ENCODE results near the gene LRRTM3. TPM values are rescaled to one million over a fixed set of nuclear protein-coding genes. Genes with fewer than 3 reads are reported as not detected.

The LRRTM3 gene
- total RNA-seq, 2 experiments from 2014 or later = not detected

DNA sequence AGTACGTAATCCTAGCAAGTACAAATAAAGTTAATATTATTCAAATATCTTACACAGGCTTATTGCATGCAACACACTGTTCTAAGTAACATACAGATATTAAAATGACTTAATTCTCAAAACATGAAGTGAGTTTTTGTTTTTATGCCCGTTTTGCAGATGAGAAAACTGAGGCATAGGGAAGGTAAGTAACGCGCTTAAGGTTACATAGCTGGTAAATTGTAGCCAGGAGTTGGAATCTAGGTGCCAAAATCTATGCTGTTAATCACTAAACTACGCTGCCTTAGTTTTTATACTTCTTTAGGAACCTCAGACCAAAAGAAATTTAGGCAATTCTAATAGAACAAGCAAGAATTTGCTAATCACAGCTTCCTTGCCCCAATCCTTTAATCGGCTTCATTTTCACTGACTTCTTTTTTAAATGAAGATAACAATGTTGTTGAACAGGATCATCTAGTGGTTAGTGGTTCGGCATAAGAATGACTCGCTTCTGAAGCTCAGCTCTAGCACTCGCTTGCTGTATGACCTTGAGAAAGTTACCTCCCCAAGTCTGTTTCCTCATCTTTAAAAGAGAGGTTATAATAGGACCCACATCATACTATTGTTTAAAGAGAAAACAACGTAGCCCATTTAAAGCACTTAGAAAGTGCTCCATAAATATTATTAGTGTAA is 1.0 kb upstream of the LRRTM3 start:
- no peaks in the 10 kb centered on the region for H3K4me1 Mint-ChIP-seq (ENCODE audit: low read depth)
- H3K9me3 Mint-ChIP-seq = no peaks in the 10 kb centered on the region
- H3K36me3 Mint-ChIP-seq = no peaks in the 10 kb centered on the region
- no peak overlapping the region for H3K27ac Mint-ChIP-seq
- no peak for DNase-seq
- ChIA-PET POLR2A (no interaction called here), CTCF (interaction anchor here (1.0 to 1.3 kb wide), 3 partner anchors 10 to 381 kb away, joined by 3 to 6 read pairs (median 3); no protein-coding TSS in a partner anchor)
- H3K27me3 Mint-ChIP-seq = peaks cover 26% of the 10 kb centered on the region
- H3K4me3 Mint-ChIP-seq = no peak overlapping the region
- intact Hi-C loops (cut with micrococcal nuclease) = no loop called here

DNA sequence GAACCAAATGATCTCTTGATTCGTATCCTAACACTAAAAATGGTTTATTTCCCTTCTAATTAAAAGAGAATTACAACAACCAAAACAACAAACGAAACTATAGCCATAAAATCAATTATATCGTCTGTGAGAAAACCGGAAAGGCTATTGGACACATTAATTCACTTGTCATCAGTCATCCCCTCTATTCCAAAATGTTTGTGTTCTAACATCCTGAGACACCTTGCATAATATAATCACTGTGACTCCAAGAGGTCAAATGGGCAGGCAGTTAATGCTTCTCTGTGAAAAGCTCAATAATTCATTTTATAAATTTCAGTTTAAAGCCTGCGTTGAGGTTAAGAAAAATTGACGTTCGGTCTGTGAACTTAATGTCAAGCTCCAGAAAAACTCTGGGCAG is 463 bp upstream of the LRRTM3 start:
- H3K9me3 Mint-ChIP-seq = no peaks in the 10 kb centered on the region
- H3K36me3 Mint-ChIP-seq = no peaks in the 10 kb centered on the region
- no peak overlapping the region for H3K27ac Mint-ChIP-seq
- DNase-seq = no peak
- H3K27me3 Mint-ChIP-seq = peaks cover 26% of the 10 kb centered on the region
- CTCF ChIA-PET = interaction anchor here (1.0 to 1.3 kb wide), 4 partner anchors 9 to 381 kb away, joined by 3 to 6 read pairs (median 3); no protein-coding TSS in a partner anchor
- no peak overlapping the region for H3K4me3 Mint-ChIP-seq
- no peaks in the 10 kb centered on the region for H3K4me1 Mint-ChIP-seq (ENCODE audit: low read depth)
- POLR2A ChIA-PET = interaction anchor here (0.6 kb wide), 1 partner anchor 148 kb away, joined by 4 read pairs; no protein-coding TSS in a partner anchor
- intact Hi-C loops (cut with micrococcal nuclease) = no loop called here

DNA sequence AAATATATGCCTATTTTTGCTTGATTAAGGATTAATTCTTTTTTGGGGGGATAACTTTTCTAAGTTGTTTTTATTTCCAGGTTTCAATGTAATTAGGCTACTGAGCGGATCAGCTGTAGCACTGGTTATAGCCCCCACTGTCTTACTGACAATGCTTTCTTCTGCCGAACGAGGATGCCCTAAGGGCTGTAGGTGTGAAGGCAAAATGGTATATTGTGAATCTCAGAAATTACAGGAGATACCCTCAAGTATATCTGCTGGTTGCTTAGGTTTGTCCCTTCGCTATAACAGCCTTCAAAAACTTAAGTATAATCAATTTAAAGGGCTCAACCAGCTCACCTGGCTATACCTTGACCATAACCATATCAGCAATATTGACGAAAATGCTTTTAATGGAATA is 1.0 kb downstream of the LRRTM3 start:
- ChIA-PET CTCF (interaction anchor here (0.9 kb wide), 2 partner anchors 11 to 593 kb away, joined by 3 read pairs; no protein-coding TSS in a partner anchor), POLR2A (no interaction called here)
- intact Hi-C loops (cut with micrococcal nuclease) = no loop called here
- Mint-ChIP-seq H3K36me3 (no peaks in the 10 kb centered on the region), H3K9me3 (no peaks in the 10 kb centered on the region), H3K4me1 (ENCODE audit: low read depth) (no peaks in the 10 kb centered on the region), H3K27ac (no peak overlapping the region), H3K27me3 (peaks cover 29% of the 10 kb centered on the region), H3K4me3 (no peak overlapping the region)
- no peak for DNase-seq

DNA sequence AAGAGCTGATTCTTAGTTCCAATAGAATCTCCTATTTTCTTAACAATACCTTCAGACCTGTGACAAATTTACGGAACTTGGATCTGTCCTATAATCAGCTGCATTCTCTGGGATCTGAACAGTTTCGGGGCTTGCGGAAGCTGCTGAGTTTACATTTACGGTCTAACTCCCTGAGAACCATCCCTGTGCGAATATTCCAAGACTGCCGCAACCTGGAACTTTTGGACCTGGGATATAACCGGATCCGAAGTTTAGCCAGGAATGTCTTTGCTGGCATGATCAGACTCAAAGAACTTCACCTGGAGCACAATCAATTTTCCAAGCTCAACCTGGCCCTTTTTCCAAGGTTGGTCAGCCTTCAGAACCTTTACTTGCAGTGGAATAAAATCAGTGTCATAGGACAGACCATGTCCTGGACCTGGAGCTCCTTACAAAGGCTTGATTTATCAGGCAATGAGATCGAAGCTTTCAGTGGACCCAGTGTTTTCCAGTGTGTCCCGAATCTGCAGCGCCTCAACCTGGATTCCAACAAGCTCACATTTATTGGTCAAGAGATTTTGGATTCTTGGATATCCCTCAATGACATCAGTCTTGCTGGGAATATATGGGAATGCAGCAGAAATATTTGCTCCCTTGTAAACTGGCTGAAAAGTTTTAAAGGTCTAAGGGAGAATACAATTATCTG is 1.6 kb downstream of the LRRTM3 start:
- CTCF ChIA-PET = interaction anchor here (0.9 kb wide), 2 partner anchors 11 to 593 kb away, joined by 3 read pairs; no protein-coding TSS in a partner anchor
- Mint-ChIP-seq H3K27me3 (peaks cover 32% of the 10 kb centered on the region), H3K9me3 (no peaks in the 10 kb centered on the region), H3K27ac (no peak overlapping the region), H3K4me3 (no peak overlapping the region), H3K4me1 (ENCODE audit: low read depth) (no peaks in the 10 kb centered on the region), H3K36me3 (no peaks in the 10 kb centered on the region)
- intact Hi-C loops (cut with micrococcal nuclease) = no loop called here
- POLR2A ChIA-PET = interaction anchor here (0.5 kb wide), 1 partner anchor 538 kb away, joined by 3 read pairs; no protein-coding TSS in a partner anchor
- no peak for DNase-seq

DNA sequence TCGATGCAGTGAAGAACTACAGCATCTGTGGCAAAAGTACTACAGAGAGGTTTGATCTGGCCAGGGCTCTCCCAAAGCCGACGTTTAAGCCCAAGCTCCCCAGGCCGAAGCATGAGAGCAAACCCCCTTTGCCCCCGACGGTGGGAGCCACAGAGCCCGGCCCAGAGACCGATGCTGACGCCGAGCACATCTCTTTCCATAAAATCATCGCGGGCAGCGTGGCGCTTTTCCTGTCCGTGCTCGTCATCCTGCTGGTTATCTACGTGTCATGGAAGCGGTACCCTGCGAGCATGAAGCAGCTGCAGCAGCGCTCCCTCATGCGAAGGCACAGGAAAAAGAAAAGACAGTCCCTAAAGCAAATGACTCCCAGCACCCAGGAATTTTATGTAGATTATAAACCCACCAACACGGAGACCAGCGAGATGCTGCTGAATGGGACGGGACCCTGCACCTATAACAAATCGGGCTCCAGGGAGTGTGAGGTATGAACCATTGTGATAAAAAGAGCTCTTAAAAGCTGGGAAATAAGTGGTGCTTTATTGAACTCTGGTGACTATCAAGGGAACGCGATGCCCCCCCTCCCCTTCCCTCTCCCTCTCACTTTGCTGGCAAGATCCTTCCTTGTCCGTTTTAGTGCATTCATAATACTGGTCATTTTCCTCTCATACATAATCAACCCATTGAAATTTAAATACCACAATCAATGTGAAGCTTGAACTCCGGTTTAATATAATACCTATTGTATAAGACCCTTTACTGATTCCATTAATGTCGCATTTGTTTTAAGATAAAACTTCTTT is 2.3 kb downstream of the LRRTM3 start:
- no peak for DNase-seq
- CTCF ChIA-PET = interaction anchor here (0.9 kb wide), 1 partner anchor 592 kb away, joined by 3 read pairs; no protein-coding TSS in a partner anchor

DNA sequence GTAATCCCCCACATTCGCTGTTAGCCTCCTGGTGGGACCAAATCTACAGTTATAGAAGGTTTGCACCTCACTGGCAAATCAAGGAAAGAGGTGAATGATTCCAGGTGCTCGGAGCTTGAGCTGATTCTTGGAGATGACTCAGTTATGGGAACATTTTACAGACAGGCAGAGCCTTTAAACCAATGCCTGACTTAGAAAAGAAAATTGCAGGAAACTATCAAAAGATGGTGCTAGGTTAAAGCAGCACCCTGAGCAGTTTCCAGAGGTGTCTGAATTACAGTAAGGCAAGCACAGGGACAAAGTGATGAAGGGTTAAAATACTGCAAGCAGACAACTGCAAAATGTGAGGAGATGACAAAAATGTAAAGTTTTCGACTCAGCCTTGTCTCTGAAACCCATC is 2.9 kb downstream of the LRRTM3 start:
- POLR2A ChIA-PET = no interaction called here
- intact Hi-C loops (cut with micrococcal nuclease) = no loop called here
- Mint-ChIP-seq H3K36me3 (no peaks in the 10 kb centered on the region), H3K27ac (no peak overlapping the region), H3K4me3 (no peak overlapping the region), H3K9me3 (no peaks in the 10 kb centered on the region), H3K27me3 (peaks cover 33% of the 10 kb centered on the region), H3K4me1 (ENCODE audit: low read depth) (no peaks in the 10 kb centered on the region)
- DNase-seq = no peak
- CTCF ChIA-PET = interaction anchor here (0.6 kb wide), 1 partner anchor 851 kb away, joined by 3 read pairs; no protein-coding TSS in a partner anchor

More for the DNA sequence above, 2.3 kb downstream of the LRRTM3 start:
- Mint-ChIP-seq H3K4me3 (no peak overlapping the region), H3K9me3 (no peaks in the 10 kb centered on the region), H3K4me1 (ENCODE audit: low read depth) (no peaks in the 10 kb centered on the region), H3K27me3 (peaks cover 32% of the 10 kb centered on the region), H3K36me3 (no peaks in the 10 kb centered on the region), H3K27ac (no peak overlapping the region)
- POLR2A ChIA-PET = interaction anchor here (0.5 kb wide), 1 partner anchor 539 kb away, joined by 3 read pairs; no protein-coding TSS in a partner anchor
- intact Hi-C loops (cut with micrococcal nuclease) = no loop called here

DNA sequence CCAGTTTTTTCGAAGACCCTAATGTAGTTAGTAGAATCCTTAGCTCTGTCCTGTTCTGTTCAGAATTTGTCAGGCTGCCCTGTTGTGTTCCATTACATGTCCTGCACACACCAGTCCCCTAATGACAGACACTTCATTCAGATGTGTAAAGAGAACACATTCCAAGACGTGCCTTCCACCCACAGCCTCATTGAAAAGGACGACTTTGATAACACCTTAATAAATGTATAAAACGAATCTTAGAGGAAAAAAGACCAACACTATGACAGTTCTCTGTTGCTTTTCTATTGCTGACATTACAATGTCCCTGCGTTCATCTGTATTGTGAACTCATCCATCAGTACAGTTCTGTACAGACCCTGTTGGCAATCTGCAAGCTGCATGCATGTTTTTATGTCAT is 3.5 kb downstream of the LRRTM3 start:
- intact Hi-C loops (cut with micrococcal nuclease) = no loop called here
- CTCF ChIA-PET = interaction anchor here (0.6 kb wide), 1 partner anchor 850 kb away, joined by 3 read pairs; no protein-coding TSS in a partner anchor
- Mint-ChIP-seq H3K27me3 (peaks cover 33% of the 10 kb centered on the region), H3K4me3 (no peak overlapping the region), H3K27ac (no peak overlapping the region), H3K9me3 (no peaks in the 10 kb centered on the region), H3K4me1 (ENCODE audit: low read depth) (no peaks in the 10 kb centered on the region), H3K36me3 (no peaks in the 10 kb centered on the region)
- POLR2A ChIA-PET = no interaction called here
- no peak for DNase-seq

DNA sequence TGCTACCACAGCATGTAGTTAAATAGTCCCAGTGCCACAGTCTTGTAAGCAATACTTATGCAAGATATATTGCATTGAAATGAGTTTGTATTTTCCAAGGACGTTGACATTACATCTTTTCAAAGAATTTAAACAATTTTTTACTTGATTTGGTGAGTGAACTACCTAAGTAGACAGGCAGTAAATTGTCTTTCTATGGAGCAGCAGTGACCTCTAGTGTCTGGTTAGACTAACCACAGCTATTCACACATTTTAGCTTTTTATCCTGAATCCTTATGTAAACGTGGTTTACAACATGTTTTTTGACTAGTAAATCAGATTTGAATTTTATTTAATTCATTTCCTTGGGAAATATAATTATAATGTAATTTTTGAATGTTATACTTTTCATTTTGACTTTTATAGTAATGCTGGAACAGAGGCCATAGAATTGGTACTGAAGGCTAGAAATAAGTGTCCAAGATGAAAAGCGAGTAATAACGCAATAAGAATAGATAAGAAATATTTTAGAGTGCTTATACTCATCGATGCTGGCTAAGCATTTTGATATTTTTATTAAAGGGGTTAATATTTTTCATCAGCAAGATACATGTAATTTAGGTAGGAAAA is 5.6 kb downstream of the LRRTM3 start:
- Mint-ChIP-seq H3K9me3 (no peaks in the 10 kb centered on the region), H3K27ac (no peak overlapping the region), H3K4me1 (ENCODE audit: low read depth) (no peaks in the 10 kb centered on the region), H3K4me3 (no peak overlapping the region), H3K36me3 (no peaks in the 10 kb centered on the region), H3K27me3 (peaks cover 30% of the 10 kb centered on the region)
- POLR2A ChIA-PET = no interaction called here
- intact Hi-C loops (cut with micrococcal nuclease) = loop anchor here (1.0 to 10.0 kb wide), 3 partner anchors 589 to 843 kb away; no protein-coding TSS in a partner anchor
- CTCF ChIA-PET = interaction anchor here (0.5 to 1.9 kb wide), 2 partner anchors 14 to 357 kb away, joined by 3 to 7 read pairs; no protein-coding TSS in a partner anchor
- no peak for DNase-seq

DNA sequence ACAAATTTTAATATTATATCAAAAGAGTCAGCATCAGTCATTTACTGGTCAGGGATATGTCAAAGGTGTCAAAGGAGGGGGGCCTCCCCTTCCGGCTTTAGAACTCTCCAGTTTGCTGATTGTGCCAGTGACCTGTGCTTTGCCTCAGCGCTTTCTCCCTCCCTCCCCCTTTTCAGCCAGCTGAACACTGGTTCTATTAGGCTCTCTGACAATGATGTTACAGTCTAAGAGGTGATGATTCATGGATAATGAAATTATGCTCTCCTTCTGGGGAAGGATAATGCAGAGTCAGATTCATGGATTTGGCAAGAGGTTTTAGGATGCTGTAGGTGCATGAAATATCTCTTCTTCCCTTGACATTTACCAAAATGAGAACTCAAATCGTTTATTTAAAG is 6.1 kb downstream of the LRRTM3 start:
- CTCF ChIA-PET = interaction anchor here (0.5 to 1.9 kb wide), 2 partner anchors 14 to 358 kb away, joined by 3 to 7 read pairs; no protein-coding TSS in a partner anchor

DNA sequence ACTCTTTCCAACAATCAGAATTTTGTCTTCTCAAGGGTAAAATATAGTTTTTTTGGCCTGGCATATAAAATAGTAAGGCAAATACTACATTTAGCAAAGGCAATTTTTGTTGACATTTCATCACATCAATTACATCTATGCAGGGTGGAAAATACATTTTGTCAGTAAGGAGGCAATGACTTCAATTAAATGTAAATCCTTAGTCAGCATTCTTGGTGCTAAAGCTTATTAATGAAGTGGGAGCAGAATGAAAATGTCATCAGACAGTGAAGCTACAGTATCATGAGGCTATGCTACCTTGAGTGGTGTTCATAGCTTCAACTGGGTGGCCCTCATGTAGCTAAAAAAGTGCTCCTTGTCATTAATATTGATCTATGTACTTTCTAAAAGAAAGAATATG is 8.9 kb downstream of the LRRTM3 start:
- CTCF ChIA-PET = interaction anchor here (0.7 to 1.0 kb wide), 3 partner anchors 9 to 845 kb away, joined by 3 read pairs; partner anchors contain the start of gene LRRTM3
- Mint-ChIP-seq H3K4me1 (ENCODE audit: low read depth) (no peaks in the 10 kb centered on the region), H3K9me3 (no peaks in the 10 kb centered on the region), H3K27me3 (peaks cover 8% of the 10 kb centered on the region), H3K36me3 (no peaks in the 10 kb centered on the region), H3K27ac (no peak overlapping the region), H3K4me3 (no peak overlapping the region)
- intact Hi-C loops (cut with micrococcal nuclease) = loop anchor here (10.0 kb wide), 1 partner anchor 840 kb away; no protein-coding TSS in a partner anchor
- no peak for DNase-seq
- POLR2A ChIA-PET = no interaction called here

More for the DNA sequence above, 6.1 kb downstream of the LRRTM3 start:
- peaks cover 28% of the 10 kb centered on the region for H3K27me3 Mint-ChIP-seq
- POLR2A ChIA-PET = no interaction called here
- intact Hi-C loops (cut with micrococcal nuclease) = loop anchor here (1.0 to 10.0 kb wide), 3 partner anchors 589 to 843 kb away; no protein-coding TSS in a partner anchor
- H3K4me1 Mint-ChIP-seq (ENCODE audit: low read depth) = no peaks in the 10 kb centered on the region
- H3K9me3 Mint-ChIP-seq = no peaks in the 10 kb centered on the region
- H3K27ac Mint-ChIP-seq = no peak overlapping the region
- no peak overlapping the region for H3K4me3 Mint-ChIP-seq
- no peak for DNase-seq
- no peaks in the 10 kb centered on the region for H3K36me3 Mint-ChIP-seq

DNA sequence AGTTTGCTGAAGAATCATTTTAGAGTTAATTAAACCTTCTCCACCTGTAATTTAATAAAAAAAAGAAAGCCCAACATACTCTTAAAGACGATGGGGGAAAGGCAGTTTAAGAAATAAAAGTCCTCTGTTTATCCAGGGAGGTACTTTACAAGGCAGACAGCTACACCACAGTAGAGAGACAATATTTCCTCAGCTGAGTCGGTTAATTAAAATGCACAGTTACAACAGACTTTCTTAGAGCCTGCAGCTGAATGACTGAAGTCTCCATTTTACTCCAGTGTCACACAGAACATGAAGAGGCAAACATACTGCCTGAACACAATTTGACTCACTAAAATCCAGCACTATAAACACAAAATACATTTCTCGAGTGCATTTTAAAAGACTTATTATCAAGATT is 15.1 kb downstream of the LRRTM3 start:
- Mint-ChIP-seq H3K9me3 (no peaks in the 10 kb centered on the region), H3K27me3 (no peaks in the 10 kb centered on the region), H3K27ac (no peak overlapping the region), H3K4me3 (no peak overlapping the region), H3K4me1 (ENCODE audit: low read depth) (no peaks in the 10 kb centered on the region), H3K36me3 (no peaks in the 10 kb centered on the region)
- no peak for DNase-seq
- ChIA-PET POLR2A (no interaction called here), CTCF (interaction anchor here (1.0 kb wide), 1 partner anchor 15 kb away, joined by 3 read pairs; the partner anchor contains the start of gene LRRTM3)
- intact Hi-C loops (cut with micrococcal nuclease) = no loop called here

Measured in activated CD4-positive, alpha-beta memory T cell treated with anti-CD3 and anti-CD28 coated beads for 36 hours (primary cell).